Progenitor cell of endocrine pancreas (in vitro differentiated cells): Measurements from ENCODE around the gene ZNF677. TPM values are rescaled to one million over a fixed set of nuclear protein-coding genes. Genes with fewer than 3 reads are reported as not detected.
"Not testable (repeated sequence)": the region's sequence is repeated elsewhere in the genome, so short reads cannot be mapped to it uniquely, and the experiment has no call there.

Experiments
- DNase-seq: peaks from one replicate; pipeline ENCODE4 v3.0.0; 2021; ENCODE audit warnings: low spot score; ENCODE audit not compliant: unreplicated experiment
- H3K27ac Mint-ChIP-seq: 2 replicates; pipeline ENCODE4 v1.8.0; 2021; ENCODE audit warnings: mild to moderate bottlenecking, moderate library complexity, mixed read lengths
- H3K27me3 Mint-ChIP-seq: 2 replicates; pipeline ENCODE4 v1.8.0; 2021; ENCODE audit warnings: mixed read lengths
- H3K36me3 Mint-ChIP-seq: 2 replicates; pipeline ENCODE4 v1.8.0; 2022; ENCODE audit warnings: mixed read lengths; ENCODE audit not compliant: insufficient read depth
- H3K4me1 Mint-ChIP-seq: 2 replicates; pipeline ENCODE4 v1.8.0; 2021; ENCODE audit warnings: low read depth, mixed read lengths
- H3K4me3 Mint-ChIP-seq: 2 replicates; pipeline ENCODE4 v1.8.0; 2021; ENCODE audit warnings: low read depth, mild to moderate bottlenecking, moderate library complexity, mixed read lengths
- H3K9me3 Mint-ChIP-seq: 2 replicates; pipeline ENCODE4 v1.8.0; 2021; ENCODE audit warnings: low read depth, mixed read lengths
- total RNA-seq: library from RNA; stranded (reverse); gene quantifications from 2 replicates; pipeline ENCODE4 v1.2.1, GENCODE V29; 2021
- TF ChIP-seq, protein P1 (sequence below): fragments of 200-600 bp; sonication (generic); IDR thresholded peaks from one replicate; pipeline ENCODE4 v1.5.0; 2021; ENCODE audit warnings: antibody characterized with exemption, mild to moderate bottlenecking; ENCODE audit not compliant: unreplicated experiment

The ZNF677 gene
- total RNA-seq, 1 donor from 2014 or later, result 51.9 TPM

- TF ChIP-seq, protein P1, sequence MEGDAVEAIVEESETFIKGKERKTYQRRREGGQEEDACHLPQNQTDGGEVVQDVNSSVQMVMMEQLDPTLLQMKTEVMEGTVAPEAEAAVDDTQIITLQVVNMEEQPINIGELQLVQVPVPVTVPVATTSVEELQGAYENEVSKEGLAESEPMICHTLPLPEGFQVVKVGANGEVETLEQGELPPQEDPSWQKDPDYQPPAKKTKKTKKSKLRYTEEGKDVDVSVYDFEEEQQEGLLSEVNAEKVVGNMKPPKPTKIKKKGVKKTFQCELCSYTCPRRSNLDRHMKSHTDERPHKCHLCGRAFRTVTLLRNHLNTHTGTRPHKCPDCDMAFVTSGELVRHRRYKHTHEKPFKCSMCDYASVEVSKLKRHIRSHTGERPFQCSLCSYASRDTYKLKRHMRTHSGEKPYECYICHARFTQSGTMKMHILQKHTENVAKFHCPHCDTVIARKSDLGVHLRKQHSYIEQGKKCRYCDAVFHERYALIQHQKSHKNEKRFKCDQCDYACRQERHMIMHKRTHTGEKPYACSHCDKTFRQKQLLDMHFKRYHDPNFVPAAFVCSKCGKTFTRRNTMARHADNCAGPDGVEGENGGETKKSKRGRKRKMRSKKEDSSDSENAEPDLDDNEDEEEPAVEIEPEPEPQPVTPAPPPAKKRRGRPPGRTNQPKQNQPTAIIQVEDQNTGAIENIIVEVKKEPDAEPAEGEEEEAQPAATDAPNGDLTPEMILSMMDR, result no peak
- peaks cover 62% of the 10 kb centered on the region for H3K9me3 Mint-ChIP-seq
- no peak for DNase-seq
- peaks cover 76% of the 10 kb centered on the region for H3K36me3 Mint-ChIP-seq
- H3K27ac Mint-ChIP-seq, result no peak overlapping the region
- no peaks in the 10 kb centered on the region for H3K27me3 Mint-ChIP-seq
- no peaks in the 10 kb centered on the region for H3K4me1 Mint-ChIP-seq
- H3K4me3 Mint-ChIP-seq, result no peak overlapping the region
Measured at GRCh38 chr19:53237114-53237777, 17.4 kb downstream of the ZNF677 start.

DNA sequence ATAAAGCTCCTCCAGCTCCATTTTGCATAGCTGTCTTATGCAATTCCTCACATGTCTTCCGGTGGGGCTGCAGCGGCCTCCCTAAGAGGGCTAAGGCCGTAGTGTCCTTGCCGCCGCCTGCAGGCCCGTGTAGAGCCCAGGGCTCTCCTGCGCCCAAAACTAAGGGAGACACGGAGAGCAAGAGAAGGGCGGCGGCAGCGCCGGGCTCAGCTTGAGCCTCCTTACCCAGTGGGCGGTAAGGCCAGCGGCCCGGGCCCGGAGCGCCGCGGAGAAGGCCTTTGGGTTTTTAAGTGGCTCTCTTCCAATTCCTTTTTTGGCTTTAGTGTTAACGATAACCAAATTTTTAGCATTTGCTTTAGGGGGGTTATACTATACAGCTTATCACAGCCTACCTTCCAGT, 30.1 kb downstream of the ZNF677 start:
- no peak for DNase-seq
- no peaks in the 10 kb centered on the region for H3K4me1 Mint-ChIP-seq
- no peak overlapping the region for H3K27ac Mint-ChIP-seq
- TF ChIP-seq, protein P1, result no peak
- peaks cover 46% of the 10 kb centered on the region for H3K9me3 Mint-ChIP-seq
- no peaks in the 10 kb centered on the region for H3K27me3 Mint-ChIP-seq
- H3K36me3 Mint-ChIP-seq, result peaks cover 28% of the 10 kb centered on the region
- no peak overlapping the region for H3K4me3 Mint-ChIP-seq

- not testable (repeated sequence) for H3K4me3 Mint-ChIP-seq, DNase-seq, H3K27ac Mint-ChIP-seq, H3K27me3 Mint-ChIP-seq, H3K4me1 Mint-ChIP-seq
- Mint-ChIP-seq H3K9me3 (peaks cover 48% of the 10 kb centered on the region), H3K36me3 (peaks cover 25% of the 10 kb centered on the region)
Measured at GRCh38 chr19:53222716-53223115, 32.0 kb downstream of the ZNF677 start.

DNA sequence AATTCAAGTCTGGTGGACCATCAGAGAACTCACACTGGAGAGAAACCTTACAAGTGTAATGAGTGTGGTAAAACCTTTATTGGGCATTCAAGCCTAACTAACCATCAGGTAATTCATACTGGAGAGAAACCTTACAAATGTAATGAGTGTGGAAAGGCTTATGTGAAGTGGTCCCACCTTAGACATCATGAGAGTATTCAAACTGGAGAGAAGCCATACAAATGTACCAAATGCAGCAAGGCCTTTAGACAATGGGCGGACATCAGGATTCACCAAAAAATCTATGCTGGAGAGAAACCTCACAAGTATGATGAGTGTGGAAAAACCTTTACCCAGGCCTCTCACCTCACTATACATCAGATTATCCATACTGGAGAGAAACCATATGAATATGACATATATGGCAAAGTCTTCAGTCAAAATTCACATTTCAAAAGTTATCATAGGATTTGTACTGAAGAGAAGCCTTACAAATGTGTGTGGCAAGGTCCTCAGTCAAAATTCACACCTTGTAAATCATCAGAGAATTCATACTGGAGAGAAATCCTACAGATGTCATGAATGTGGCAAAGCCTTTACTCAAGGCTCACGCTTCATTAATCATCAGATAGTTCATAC, 41.9 kb downstream of the ZNF677 start:
- TF ChIP-seq, protein P1, result no peak
- Mint-ChIP-seq H3K9me3 (peaks cover 66% of the 10 kb centered on the region), H3K4me3 (no peak overlapping the region), H3K4me1 (no peaks in the 10 kb centered on the region), H3K27ac (no peak overlapping the region), H3K27me3 (no peaks in the 10 kb centered on the region), H3K36me3 (peaks cover 77% of the 10 kb centered on the region)
- no peak for DNase-seq

- Mint-ChIP-seq H3K36me3 (peaks cover 87% of the 10 kb centered on the region), H3K9me3 (peaks cover 76% of the 10 kb centered on the region)
- not testable (repeated sequence) for DNase-seq, H3K4me1 Mint-ChIP-seq, H3K27ac Mint-ChIP-seq, H3K27me3 Mint-ChIP-seq, H3K4me3 Mint-ChIP-seq
Measured at GRCh38 chr19:53211554-53211953, 43.1 kb downstream of the ZNF677 start.

- TF ChIP-seq, protein P1, result no peak
- H3K4me3 Mint-ChIP-seq, result peak overlapping the region; percentile 98
- H3K27ac Mint-ChIP-seq, result peak overlapping the region; percentile 98
- peaks cover 21% of the 10 kb centered on the region for H3K36me3 Mint-ChIP-seq
- peaks cover 9% of the 10 kb centered on the region for H3K9me3 Mint-ChIP-seq
- H3K4me1 Mint-ChIP-seq, result peaks cover 13% of the 10 kb centered on the region
- peak; percentile 98 for DNase-seq
- no peaks in the 10 kb centered on the region for H3K27me3 Mint-ChIP-seq
Measured at GRCh38 chr19:53196777-53197396, 57.8 kb downstream of the ZNF677 start.
